ENCODE results near the gene PARD3B.

The PARD3B gene

DNA sequence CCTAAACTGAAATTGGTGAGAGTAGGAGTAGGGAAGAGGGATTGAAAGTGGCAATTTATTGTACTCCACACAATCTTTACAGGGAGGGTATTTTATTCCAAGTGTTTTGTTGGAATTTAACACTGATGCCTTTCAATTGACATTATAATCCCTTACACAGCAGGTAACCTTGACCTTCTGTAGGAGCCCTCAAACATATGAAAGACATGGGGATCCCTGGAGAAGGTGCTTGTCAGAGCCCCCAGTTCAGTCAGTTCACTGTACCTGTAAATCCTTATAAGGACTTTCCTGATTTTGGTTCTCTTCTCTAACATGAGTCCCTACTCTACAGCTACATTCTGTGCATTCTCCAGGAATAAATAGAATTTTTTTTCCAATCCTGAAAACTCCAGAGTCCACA is 752.1 kb downstream of the PARD3B start:
- DNase-seq = no peak

DNA sequence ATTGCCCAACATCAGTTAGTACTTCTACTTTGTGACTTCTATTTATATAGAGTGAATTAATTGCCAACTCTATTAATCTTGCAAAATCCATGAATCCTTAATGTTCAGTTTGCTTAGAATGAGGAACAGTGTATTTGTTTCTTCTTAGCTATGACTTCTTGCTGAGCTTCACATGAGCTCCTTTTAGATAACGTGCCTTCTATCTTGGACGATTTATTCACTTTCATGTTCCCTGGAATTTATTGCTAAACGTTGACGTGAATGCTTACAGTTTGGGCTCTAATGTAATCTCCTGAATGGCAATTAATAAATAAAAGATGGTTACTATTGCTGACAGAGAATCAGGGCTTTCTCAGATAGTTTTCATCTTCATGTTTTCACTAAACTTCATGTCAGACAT is 752.6 kb downstream of the PARD3B start:
- no peak for DNase-seq

DNA sequence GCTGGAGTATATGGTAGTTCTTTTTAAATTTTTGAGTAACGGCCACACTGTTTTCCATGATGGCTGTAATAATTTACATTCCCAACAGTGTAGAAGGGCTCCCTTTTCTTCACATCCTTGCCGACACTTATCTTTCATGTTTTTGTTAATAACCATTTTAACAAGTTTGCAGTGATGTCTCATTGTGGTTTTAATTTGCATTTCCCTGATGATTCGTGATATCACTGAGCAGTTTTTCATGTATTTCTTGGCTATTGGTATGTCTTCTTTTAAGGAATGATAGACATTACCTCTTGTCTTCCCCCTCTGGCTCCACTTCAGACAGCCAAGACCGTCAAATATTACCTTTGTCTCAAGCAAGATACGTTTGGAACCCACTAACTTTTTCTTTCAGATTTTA is 765.9 kb downstream of the PARD3B start:
- no peak for DNase-seq

DNA sequence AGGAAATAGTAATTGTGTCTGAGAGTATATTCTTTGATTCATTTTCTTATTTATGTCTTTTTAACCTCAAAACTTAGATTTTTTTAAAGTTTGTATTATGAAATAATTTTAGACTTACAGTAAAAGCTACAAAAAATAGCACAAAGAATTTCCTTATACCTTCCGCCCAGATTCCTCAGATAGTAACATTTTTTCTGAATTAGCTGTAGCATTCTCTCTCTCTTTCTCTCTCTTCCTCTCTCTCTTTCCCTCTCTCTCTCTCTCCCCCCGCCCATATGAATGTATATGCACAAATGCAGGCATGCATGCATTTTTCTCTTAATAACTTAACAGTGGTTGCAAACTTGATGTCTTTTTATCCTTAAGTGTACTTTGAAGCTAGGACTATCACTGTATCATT is 776.0 kb downstream of the PARD3B start:
- DNase-seq = no peak

DNA sequence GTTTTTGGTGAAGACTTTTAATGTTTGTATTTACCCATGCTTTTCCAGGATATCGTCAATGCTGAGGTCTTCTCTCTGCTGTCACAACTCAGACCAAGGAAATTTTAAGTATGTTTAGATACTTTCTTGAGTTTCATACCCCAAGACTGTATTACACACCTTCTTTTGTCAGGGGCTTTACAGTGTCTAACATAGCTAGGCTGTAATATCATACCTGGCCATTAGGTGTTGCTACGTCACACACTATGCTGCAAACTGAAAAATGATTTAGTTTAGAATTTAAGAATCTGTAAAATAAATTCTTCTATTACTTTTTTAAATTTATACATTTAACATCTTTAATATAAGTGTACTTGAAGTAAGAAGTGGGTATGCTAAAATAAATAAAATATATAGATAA is 778.7 kb downstream of the PARD3B start:
- DNase-seq = peak in 1 of 2 experiments; percentile 12

DNA sequence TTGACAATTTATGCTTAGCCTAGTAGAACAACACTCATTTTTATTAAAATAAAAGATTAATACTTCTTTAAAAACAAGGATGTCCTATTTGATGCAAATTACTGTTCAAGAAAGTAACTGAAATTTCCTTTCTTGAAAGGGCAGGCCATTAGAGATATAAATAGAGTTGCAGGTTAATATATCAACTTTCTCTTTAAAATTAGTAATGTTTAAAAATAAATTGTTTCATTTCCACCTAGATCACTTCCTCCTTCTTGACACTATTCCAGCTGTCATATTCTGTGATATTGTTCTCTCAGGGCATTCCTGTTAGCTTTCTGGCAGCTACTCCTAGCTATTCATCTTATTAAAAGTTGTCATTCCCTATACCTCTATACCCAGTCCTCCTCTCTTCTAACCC is 779.1 kb downstream of the PARD3B start:
- DNase-seq = no peak

DNA sequence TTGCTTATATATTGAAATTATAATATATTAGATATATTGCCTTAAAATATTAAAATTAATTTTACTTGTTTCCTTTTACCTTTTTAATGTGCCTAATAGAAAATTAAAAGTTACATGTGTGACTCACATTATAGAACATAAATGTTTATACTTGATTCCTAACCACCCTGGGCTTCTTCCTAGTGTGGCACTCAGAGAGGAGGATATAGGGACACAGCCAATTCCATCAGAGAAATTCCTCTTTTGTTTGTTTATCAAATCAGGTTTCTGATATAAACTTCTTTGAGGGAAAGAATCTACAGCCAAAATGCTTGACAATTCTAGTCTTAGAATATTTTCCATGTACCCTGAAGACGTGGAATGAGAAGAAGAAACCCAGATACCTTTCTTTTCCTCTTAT is 788.1 kb downstream of the PARD3B start:
- no peak for DNase-seq

DNA sequence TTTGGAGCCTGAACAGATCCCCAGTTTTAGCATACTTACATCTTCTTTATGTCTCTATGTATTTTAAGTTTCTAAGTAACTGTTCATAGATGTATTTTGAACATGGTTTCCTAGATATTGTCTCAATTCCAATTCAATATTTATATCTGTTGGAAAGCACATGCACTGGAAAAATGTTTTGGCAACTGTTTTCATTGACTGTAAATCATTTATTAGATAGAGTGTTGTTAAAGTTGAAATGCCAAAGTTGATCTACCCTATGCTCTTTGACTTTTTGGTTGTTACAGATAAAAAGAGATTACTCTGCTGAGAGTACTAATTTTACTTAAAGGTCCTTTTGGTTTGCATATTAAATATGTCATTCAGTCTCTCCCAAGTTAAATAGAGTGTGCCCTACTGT is 792.0 kb downstream of the PARD3B start:
- no peak for DNase-seq

DNA sequence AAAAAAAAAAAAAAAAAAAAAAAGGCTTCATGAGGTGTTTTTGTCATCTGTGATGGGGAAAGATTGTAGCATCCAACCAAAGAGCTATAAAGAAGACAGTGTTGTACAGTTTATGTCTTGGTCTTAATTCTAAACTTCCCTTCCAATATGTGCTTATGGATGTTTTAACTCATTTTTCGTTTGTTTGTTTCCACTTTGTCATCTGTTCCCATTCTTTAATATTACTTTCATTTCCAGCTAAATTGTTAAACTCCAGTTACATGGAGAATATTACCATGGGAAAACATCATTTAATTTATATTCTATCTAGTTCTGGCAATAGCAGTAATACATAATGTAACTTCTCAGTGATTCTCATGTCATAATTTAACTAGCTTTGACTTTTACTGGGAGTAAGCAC is 792.9 kb downstream of the PARD3B start:
- DNase-seq = no peak

DNA sequence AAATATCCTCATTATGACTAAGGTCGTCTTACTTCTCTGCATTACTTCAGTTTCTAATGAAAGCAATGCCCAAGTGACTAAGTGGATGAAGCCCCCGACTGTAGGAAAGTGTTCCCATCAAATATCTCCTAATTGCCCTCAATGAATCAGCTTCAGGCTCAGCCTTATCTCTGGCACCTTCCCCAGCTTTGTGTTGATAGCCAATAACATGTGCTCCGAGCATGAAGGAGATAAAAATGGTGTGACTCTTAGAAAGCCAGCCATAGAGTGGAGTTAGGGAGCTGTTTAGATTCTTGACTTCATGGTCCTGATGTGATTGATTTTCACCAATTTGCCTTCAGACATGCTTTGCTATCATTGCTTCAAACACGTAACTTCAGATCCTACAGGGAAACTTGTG is 797.8 kb downstream of the PARD3B start:
- no peak for DNase-seq

DNA sequence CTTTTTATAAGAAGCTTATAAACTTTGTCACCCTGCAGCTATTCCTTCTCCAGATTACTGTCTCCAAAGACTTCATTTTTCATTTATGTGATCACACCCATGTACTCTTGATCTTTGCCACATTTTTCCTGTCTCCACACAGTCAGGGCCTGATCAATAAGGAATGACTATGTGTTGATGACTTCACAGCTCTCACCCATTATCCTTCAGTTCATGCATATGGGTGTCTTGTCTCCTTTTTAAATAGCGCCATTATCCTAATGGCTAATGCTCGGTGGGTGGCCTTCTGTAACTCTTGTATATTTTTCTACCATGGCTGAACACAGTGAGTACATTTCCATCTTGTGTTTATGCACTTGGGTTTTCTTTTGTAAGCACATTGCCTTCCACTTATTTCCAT is 801.4 kb downstream of the PARD3B start:
- no peak for DNase-seq

DNA sequence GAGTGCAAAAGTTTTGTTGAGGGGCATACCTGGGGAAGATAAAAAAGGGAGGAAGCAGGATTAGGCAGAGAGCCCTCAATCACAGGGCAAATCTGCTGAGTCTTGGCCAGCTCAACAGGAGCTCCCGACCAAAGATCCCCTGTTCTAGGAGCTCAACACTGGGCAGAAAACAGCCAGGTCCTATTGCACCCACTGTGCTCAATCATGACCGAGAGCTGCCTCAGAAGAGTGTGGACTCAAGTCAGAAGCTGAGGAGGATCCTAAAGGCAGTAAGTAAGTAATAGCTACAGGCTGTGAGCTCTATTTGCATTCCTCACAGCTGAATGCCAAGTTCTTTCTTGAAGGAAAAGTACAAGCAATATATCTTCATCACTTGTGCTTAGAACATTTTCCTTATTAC is 802.6 kb downstream of the PARD3B start:
- no peak for DNase-seq

DNA sequence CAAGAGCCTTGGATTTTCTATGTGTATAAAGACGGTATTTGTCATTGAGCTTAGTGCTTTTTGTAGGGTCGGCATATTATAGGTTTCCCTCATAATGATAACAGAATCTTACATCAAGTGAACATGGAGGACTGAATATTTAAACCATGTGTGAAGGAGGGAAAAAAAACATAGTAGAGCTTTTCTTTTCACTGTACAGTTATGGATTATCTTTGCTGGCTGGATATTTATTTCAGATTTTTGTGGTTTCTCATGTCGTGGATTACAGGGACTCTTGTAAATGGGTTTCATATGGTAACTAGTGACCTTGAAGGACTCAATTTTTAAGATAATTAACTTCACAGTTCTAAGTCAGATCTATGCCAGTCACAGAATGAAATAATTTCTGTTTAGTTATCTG is 806.8 kb downstream of the PARD3B start:
- DNase-seq = no peak

DNA sequence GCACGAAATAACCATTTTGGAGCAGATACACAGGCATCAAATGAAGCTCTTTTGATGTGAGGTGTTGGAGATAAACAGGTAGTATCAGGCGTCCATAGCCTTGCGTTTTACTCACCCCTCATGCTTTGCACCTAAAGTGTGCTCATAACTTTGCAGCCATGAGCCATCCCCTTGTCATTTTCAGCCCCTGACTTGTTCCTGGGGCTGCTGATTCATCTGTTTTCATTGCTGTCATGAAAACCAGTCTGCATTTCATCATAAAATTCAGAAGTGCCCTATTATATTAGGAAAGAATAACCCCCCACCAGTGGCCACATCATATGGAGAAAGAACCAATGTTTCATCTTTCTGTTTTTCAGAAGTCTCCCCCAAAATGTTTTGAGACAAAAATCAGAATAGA is 807.3 kb downstream of the PARD3B start:
- no peak for DNase-seq

DNA sequence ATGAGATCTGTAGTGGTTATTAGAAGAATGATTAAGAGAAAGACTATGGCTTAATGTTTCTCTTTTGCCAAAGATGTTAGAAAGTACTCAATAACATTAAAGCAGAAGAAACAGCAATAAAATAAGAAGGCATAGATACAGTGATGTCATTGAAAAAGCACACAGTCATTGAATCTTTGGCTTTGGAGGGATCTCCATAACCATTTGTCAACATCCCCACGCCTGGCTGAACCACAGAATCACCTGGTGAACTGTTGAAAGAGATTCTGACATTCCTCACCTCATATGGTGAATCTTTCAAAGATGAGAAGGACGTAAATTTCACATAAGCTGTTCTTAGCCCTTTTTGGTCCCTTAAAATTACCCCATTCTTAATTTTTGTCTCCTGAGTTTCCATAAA is 812.5 kb downstream of the PARD3B start:
- DNase-seq = no peak

DNA sequence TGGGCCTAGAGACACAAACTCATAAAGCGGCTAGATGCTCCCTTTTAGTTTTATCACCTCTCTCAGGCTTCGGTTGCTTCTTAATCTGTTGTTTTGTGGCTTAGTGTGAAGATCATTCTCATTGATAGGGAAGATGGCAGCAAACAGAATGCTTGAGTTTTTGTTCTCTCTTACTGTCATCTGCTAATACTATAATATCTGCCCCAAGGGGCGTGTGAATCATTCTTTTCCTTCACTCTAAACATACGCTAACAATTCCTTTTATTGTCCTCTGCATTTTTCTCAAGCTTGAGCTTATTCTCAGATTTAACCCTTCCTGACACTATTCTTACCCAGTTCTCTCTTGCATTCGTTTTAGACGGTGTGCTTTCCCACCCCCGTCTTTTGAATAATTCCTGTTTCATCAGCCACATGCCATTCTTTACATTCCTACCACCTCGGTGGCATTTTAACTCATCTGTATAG is 813.1 kb downstream of the PARD3B start:
- DNase-seq = no peak

DNA sequence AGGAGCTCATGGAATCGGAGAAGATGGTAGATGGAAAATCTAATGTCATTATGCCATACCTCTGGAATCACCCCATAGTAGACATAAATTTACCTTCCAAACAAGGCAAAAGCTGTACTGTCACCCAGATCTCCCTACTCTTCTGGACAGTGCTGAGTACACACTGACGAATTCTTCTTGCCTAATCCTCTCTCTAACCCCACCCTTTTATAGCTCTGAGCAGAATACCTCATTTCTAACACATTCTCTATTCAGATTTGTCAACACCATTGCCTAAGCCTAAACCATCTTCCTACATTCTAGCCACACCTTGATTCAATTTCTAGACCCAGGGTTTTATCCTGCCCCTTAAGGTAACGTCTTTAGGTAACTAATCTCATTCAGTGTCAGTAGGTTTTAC is 816.0 kb downstream of the PARD3B start:
- no peak for DNase-seq

DNA sequence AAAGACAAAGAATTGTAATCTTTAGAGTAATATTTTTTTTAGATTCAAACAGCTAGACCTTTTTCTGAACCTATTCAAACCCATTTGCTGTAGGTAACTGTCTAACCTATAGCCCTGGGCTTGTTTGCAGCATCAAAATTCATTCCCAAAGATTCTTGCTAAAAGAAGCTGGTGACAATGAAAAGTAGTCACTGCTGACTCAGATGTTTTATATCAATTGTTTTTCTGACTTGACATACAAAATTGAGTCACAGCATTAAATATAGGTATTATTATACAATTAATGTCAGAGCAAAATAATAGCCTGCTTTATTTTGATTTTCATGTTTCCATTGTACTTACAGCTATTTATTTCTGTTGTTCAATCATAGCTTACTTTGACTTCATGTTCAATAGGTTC is 816.7 kb downstream of the PARD3B start:
- no peak for DNase-seq

DNA sequence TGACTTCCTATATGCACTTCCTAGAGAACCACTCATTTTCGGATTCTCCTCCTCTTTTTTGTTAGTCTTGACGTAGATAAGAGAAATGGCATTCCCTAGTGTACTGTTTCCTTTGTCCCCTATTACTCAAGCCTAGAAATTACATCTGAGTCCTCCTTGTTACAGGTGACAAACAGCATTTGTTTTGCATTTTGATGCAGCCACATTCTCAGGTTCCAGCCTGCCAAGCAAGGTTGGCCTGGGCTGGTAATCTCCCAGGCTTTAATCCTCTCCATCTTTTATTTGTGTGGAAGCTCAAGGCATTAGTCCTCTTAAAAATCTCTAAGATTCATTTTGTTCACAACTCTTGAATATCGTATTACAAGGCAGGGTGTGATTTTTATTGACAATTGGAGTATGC is 819.0 kb downstream of the PARD3B start:
- peak in 1 of 2 experiments; percentile 52 for DNase-seq

DNA sequence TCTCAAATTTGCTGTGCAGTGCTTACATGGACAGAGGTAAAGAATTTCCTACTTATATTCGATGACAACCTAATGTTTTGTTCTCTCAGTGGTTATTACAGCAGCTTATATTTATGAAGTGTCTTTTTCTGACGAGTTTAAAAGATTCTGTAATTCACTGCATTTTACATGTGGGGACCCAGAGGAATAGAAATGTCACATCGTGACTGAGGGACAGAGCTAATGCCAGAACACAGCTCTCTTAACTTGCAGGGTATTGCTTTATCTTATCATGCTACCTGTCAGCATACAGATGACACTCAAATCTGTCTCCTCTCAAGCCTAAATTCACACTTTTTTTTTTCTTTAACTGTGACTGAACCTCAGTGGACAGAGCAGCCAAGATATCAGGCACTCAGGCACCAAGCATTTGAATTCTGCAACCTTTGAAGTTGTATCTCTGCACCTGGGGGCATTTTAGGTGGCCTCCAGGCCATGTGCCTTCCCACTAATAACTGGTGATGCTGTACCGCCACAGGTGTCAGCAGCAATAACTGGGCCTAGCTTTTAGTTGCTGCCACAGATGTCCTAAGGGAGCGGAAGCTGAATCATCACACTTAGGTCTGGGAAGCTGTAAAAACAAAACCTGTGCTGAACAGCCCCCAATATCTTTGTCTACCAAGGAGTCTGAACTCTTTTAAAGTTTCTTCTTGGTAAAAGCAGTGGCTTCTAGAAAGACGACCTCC is 821.2 kb downstream of the PARD3B start:
- no peak for DNase-seq

DNA sequence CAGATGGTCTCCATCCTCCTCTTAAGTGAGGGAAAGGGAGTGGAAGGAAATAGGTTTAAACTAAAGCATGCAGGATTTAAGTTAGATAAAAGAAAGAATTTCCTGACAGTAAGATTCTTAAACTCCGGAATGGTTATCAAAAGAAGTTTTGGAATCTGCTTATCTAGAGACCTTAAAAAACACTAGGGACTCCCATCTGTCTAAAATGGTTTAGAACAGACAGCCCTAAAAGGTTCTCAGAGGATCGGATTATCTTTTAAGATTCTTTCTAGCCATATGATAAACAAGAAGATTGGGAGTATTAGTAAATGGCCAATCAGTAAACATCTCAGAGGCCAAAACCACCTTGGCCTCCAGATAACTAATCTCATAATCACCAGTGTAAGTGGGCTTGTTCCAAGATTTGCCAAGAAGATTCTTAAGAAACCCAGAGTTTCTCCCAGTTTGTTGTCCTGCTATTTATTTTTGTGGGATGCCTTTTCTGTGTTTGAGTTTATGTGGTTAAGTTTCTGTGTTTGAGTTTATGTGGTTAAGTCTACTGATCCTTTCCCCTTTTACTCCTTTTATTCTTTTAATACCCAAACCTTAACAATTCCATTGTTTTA is 822.2 kb downstream of the PARD3B start:
- DNase-seq = no peak

DNA sequence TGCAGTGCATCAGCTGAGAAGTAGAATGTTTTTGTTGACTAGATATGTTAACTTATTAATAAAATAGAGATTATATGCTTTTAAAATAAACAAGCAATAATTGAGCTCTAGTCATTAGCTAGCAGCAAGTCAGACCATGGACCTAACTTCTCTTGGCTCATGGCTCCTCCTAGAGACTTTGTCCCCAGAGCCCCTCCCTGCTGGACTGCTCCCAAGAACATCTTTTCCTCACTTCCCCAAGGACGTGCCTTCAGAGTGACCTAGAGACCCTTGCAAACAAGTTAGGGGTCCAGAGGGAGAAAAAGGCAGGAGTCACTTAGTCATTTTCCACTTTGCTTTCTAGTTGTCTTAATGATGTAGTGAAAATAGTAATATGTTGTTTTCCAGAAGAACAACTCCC is 824.5 kb downstream of the PARD3B start:
- DNase-seq = no peak

DNA sequence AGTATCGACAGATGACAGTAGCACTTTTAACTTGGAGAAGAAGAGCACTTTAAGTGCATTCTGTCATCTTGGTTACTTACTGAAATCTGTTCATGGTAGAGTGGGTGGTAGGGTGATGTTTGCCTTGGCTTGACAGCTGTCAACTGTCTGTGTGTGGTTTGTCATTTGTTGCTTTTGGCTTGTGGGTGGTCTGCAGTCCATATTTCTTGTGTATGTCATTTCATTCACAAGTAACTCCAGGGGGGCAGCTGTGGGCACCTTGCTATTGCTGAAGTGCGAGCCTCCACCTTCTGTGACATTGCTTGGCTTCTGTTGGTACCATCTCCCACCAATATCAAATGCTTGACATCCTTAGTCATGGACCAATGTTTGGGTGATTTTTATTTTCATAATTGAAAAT is 825.5 kb downstream of the PARD3B start:
- DNase-seq = no peak

DNA sequence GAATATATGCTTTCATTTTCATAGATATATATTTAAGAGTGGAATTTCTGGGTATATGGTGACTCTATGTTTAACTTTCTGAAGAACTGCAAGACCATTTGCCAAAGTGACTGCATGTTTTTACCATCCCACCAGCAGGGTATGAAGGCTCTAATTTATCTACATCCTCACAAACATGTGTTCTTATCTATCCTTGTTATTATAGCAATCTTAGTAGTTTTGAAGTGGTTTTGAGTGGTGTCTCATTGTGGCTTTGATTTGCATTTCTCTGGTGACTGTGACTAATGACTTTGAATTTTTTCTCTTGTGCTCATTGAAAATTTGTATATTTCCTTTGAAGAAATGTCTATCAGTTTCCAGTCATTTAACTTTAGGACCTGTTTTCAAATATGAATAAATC is 826.9 kb downstream of the PARD3B start:
- DNase-seq = peak; percentile 36 to 65

Data from NCI-H526 (cell line).